HG02678 (cell line): ENCODE measurements around the gene MAIP1.

Experiments
- ATAC-seq: cut with Tn5 transposase; IDR thresholded peaks from one replicate; pipeline ENCODE4 v1.9.1; 2021; ENCODE audit warnings: mild to moderate bottlenecking, moderate library complexity; ENCODE audit not compliant: unreplicated experiment

MAIP1 gene

GRCh38 chr2:199985625-199986207 lies 30.3 kb downstream of the MAIP1 start:
- ATAC-seq = peak; percentile 67

DNA sequence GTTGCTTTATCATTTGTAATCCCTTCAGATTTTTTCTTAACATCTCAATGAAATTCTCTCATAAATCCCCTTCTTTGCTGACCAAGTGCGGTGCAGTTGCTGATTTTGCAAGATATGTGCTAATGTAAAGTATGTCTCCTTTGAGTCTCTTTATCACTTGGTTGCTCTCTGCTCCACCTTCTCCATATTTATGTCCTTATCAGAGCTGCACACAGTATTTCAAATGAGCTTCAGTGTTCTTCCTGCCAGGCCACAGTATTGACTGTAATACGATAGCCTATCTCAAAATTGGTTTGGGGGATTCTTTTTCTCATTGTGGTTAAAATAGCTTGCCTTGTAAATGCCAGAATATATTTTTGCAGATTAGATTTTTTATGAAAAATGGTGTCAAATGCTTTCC lies 32.2 kb downstream of the MAIP1 start:
- no peak for ATAC-seq

- no peak for ATAC-seq
These were observed 32.8 kb downstream of the MAIP1 start for GRCh38 chr2:199988151-199988550.

- no peak for ATAC-seq
These were observed 34.4 kb downstream of the MAIP1 start for GRCh38 chr2:199989822-199990221.

DNA sequence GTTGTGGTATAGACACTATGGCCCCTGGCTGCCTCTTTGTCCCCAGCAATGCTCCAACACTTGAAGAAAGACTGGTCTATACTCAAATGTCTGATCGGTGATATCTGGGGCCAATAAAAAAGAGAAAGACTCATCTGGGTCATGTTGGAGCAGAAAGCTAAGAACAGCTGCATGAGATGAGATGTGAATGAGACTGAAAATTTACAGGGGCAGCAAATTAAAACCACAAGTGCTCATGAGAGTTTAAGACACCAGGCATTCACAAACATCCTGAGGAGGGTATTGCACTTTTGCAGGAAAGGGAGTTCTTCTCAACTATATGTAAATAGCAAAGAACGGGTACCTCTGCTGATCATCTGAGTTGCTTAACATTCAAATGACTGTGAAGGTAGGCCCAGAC lies 36.3 kb downstream of the MAIP1 start:
- no peak for ATAC-seq

DNA sequence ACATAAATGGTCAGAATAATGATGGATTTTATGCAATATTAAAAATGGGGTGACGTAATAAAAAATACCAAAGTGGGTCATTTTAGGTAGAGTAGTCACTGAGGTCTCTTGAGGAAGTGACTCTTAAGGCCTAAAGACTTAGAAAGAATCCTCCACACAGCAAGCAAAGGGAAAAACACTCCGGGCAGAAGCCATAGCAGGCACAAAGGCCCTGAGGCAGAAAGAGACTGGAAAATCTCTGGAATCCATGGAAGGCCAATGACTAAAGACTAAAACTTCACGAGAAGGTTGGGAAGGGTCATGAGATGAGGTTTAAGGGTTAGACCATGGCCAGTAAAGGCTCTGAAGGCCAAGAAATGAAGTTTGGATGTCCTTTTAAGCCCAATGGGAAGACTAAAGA lies 36.9 kb downstream of the MAIP1 start:
- ATAC-seq = no peak

DNA sequence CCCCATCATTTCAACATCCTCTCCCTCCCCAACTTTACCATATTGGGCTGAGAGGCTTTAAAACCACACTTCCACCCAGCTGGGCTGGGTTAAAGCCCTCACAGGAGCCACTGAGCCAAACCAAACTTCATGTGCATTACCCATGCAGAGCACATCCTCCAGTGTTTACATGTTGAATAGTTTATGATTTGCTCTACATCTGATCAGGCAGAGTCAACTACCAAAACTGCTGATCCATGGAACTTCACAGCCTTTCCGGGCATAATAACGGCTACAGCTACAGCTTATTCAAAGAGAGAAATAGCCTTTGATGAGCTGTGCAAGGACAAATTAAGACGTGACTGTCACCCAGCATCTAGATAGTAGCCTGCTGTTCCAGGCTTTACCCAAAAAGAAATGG lies 39.0 kb downstream of the MAIP1 start:
- ATAC-seq = no peak

- no peak for ATAC-seq
These were observed 39.5 kb downstream of the MAIP1 start for GRCh38 chr2:199994896-199995295.

DNA sequence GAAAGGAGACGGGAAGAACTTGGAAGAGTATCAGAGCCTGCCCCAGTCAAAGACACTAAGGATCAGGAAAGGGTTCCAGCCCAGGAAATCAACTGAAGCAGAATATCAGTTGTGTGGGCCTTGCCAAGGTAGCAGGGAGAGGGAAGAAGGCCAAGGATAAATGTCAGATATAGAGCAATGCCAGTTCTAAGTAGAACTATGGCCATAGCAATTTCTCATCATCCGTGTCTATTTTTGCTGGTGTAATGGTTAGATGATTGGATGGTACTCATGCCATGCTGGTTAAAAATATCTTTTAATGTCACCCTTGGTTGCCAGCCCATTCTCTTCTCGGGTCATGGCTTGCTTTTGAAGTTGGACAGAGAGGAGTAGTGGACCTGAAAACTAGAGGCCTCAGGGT lies 41.9 kb downstream of the MAIP1 start:
- no peak for ATAC-seq

- ATAC-seq = no peak
These were observed 43.8 kb downstream of the MAIP1 start for GRCh38 chr2:199999166-199999565.

DNA sequence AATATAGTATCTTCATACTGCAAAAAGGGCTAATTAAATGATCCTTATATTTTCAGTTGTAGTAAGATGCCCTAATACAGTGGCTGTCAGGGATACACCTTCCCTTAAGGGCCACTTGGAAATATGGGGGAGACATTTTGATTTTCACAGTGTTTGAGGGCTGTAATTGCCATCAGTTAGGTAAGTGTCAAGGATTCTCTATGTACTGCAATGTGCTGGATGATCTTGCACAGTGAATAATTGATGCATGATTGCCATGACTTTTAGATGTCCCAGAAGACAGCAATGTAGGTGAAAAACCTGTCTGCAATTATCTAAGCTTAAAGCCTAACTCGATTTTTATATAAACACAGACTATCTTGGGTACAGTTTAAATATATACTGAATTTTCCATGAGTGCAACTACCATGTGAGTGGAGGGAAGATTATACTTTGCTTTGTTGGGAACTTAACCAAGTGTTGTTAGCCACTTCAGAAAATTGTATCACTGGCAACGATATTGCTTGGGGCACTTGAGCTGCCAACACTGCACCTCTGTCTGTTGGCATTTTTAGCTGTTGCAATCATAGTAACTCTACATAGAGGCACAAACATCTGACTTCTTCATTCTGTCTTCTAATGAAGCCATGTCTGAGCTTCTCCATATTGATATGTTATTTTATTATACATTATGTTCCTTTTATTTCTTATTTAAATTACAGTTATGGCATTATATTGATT lies 45.2 kb downstream of the MAIP1 start:
- no peak for ATAC-seq

- no peak for ATAC-seq
These were observed 48.1 kb downstream of the MAIP1 start for GRCh38 chr2:200003444-200003843.

GRCh38 chr2:200005675-200006074 lies 50.3 kb downstream of the MAIP1 start:
- ATAC-seq = no peak

- ATAC-seq = no peak
These were observed 51.9 kb downstream of the MAIP1 start for GRCh38 chr2:200007306-200007705.

GRCh38 chr2:200012401-200012800 lies 57.0 kb downstream of the MAIP1 start:
- ATAC-seq = no peak
